ENCODE measurements around the gene DNAH7.

DNAH7 gene

GRCh38 chr2:195779491-195779890 lies 289.1 kb downstream of the DNAH7 start:
- H3K36me3 ChIP-seq (ENCODE audit: insufficient read depth, low read length): no peaks in the 10 kb centered on the region
- H3K27me3 ChIP-seq (ENCODE audit: control insufficient read depth in 1 of 2, insufficient read depth in 2 of 2, low read length in 2 of 2): no peaks in the 10 kb centered on the region
- no peak overlapping the region for H3K27ac ChIP-seq (ENCODE audit: low read depth, low read length)
- no peak overlapping the region for H3K4me3 ChIP-seq (ENCODE audit: low read depth in 1 of 2, low read length in 2 of 2)
- H3K4me1 ChIP-seq (ENCODE audit: insufficient read depth, low read length): no peaks in the 10 kb centered on the region
- no peak overlapping the region for H3K9ac ChIP-seq (ENCODE audit: low read length)
- H3K9me3 ChIP-seq (ENCODE audit: low read length): no peaks in the 10 kb centered on the region

- Histone ChIP-seq H3K9ac (ENCODE audit: low read length) (no peak overlapping the region), H3K36me3 (ENCODE audit: insufficient read depth, low read length) (no peaks in the 10 kb centered on the region), H3K4me3 (ENCODE audit: low read depth in 1 of 2, low read length in 2 of 2) (no peak overlapping the region), H3K9me3 (ENCODE audit: low read length) (no peaks in the 10 kb centered on the region), H3K27ac (ENCODE audit: low read depth, low read length) (no peak overlapping the region), H3K27me3 (ENCODE audit: control insufficient read depth in 1 of 2, insufficient read depth in 2 of 2, low read length in 2 of 2) (no peaks in the 10 kb centered on the region), H3K4me1 (ENCODE audit: insufficient read depth, low read length) (no peaks in the 10 kb centered on the region)
These were observed 298.7 kb downstream of the DNAH7 start for GRCh38 chr2:195769975-195770374.

DNA sequence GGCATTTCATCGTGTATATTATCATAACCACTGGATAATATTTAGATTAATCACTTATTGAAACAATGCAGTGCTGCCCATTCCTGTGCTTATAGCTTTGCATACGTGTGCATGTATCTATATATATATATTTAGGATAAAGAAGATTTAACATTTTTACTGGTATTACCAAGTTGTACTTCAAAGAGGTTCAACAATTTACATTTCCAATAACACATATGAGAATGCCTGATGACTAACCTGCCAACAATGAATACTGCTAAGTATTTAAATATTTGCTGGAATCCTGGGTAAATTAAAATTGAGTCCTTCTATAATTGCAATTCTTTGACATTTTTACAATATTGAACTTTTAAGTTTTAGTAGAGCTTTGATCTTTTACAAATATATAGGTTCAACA lies 300.2 kb downstream of the DNAH7 start:
- no peak overlapping the region for H3K27ac ChIP-seq (ENCODE audit: low read depth, low read length)
- H3K36me3 ChIP-seq (ENCODE audit: insufficient read depth, low read length): no peaks in the 10 kb centered on the region
- no peaks in the 10 kb centered on the region for H3K9me3 ChIP-seq (ENCODE audit: low read length)
- no peaks in the 10 kb centered on the region for H3K27me3 ChIP-seq (ENCODE audit: control insufficient read depth in 1 of 2, insufficient read depth in 2 of 2, low read length in 2 of 2)
- no peak overlapping the region for H3K9ac ChIP-seq (ENCODE audit: low read length)
- H3K4me1 ChIP-seq (ENCODE audit: insufficient read depth, low read length): no peaks in the 10 kb centered on the region
- H3K4me3 ChIP-seq (ENCODE audit: low read depth in 1 of 2, low read length in 2 of 2): no peak overlapping the region

DNA sequence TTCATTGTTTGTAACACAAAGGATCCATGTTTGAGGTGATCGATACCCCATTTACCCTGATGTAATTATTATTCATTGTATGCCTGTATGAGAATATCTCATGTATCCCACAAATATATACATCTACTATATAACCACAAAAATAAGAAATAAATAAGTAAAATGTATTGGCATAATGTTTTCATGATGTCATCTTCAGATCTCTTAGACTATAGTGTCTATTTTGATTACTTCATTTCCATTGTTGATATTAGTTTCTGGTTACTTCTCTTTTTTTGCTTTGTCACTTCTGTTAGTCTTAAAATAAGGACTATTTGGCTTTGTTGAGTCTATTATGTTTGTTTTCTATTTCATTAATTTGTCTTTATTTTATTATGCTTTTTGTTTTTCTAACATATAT lies 301.9 kb downstream of the DNAH7 start:
- no peak overlapping the region for H3K4me3 ChIP-seq (ENCODE audit: low read depth in 1 of 2, low read length in 2 of 2)
- H3K36me3 ChIP-seq (ENCODE audit: insufficient read depth, low read length): no peaks in the 10 kb centered on the region
- H3K9me3 ChIP-seq (ENCODE audit: low read length): no peaks in the 10 kb centered on the region
- H3K27ac ChIP-seq (ENCODE audit: low read depth, low read length): no peak overlapping the region
- H3K27me3 ChIP-seq (ENCODE audit: control insufficient read depth in 1 of 2, insufficient read depth in 2 of 2, low read length in 2 of 2): no peaks in the 10 kb centered on the region
- no peaks in the 10 kb centered on the region for H3K4me1 ChIP-seq (ENCODE audit: insufficient read depth, low read length)
- no peak overlapping the region for H3K9ac ChIP-seq (ENCODE audit: low read length)

DNA sequence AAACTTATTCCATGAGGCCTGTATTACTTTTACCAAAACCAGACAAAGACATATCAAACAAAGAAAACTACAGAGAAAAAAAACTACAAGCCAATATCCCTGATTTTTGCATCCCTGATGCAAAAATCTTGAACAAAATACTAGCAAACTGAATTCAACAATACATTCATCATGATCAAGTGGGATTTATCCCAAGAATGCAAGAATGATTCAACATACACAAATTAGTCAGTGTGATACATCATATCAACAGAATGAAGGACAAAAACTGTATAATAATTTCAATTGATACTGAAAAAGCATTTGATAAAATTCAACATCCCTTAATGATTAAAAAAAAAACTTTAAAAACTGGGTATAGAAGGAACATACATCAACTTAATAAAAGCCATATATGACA lies 304.8 kb downstream of the DNAH7 start:
- Histone ChIP-seq H3K9me3 (ENCODE audit: low read length) (no peaks in the 10 kb centered on the region), H3K27me3 (ENCODE audit: control insufficient read depth in 1 of 2, insufficient read depth in 2 of 2, low read length in 2 of 2) (no peaks in the 10 kb centered on the region), H3K9ac (ENCODE audit: low read length) (no peak overlapping the region), H3K4me3 (ENCODE audit: low read depth in 1 of 2, low read length in 2 of 2) (no peak overlapping the region), H3K4me1 (ENCODE audit: insufficient read depth, low read length) (no peaks in the 10 kb centered on the region), H3K27ac (ENCODE audit: low read depth, low read length) (no peak overlapping the region), H3K36me3 (ENCODE audit: insufficient read depth, low read length) (no peaks in the 10 kb centered on the region)

GRCh38 chr2:195759877-195760276 lies 308.8 kb downstream of the DNAH7 start:
- no peaks in the 10 kb centered on the region for H3K4me1 ChIP-seq (ENCODE audit: insufficient read depth, low read length)
- H3K9ac ChIP-seq (ENCODE audit: low read length): no peak overlapping the region
- H3K4me3 ChIP-seq (ENCODE audit: low read depth in 1 of 2, low read length in 2 of 2): no peak overlapping the region
- H3K27me3 ChIP-seq (ENCODE audit: control insufficient read depth in 1 of 2, insufficient read depth in 2 of 2, low read length in 2 of 2): no peaks in the 10 kb centered on the region
- H3K36me3 ChIP-seq (ENCODE audit: insufficient read depth, low read length): no peaks in the 10 kb centered on the region
- H3K27ac ChIP-seq (ENCODE audit: low read depth, low read length): no peak overlapping the region
- no peaks in the 10 kb centered on the region for H3K9me3 ChIP-seq (ENCODE audit: low read length)

GRCh38 chr2:195758846-195759245 lies 309.8 kb downstream of the DNAH7 start:
- Histone ChIP-seq H3K9me3 (ENCODE audit: low read length) (no peaks in the 10 kb centered on the region), H3K4me3 (ENCODE audit: low read depth in 1 of 2, low read length in 2 of 2) (no peak overlapping the region), H3K27ac (ENCODE audit: low read depth, low read length) (no peak overlapping the region), H3K36me3 (ENCODE audit: insufficient read depth, low read length) (no peaks in the 10 kb centered on the region), H3K9ac (ENCODE audit: low read length) (no peak overlapping the region), H3K4me1 (ENCODE audit: insufficient read depth, low read length) (no peaks in the 10 kb centered on the region), H3K27me3 (ENCODE audit: control insufficient read depth in 1 of 2, insufficient read depth in 2 of 2, low read length in 2 of 2) (no peaks in the 10 kb centered on the region)

DNA sequence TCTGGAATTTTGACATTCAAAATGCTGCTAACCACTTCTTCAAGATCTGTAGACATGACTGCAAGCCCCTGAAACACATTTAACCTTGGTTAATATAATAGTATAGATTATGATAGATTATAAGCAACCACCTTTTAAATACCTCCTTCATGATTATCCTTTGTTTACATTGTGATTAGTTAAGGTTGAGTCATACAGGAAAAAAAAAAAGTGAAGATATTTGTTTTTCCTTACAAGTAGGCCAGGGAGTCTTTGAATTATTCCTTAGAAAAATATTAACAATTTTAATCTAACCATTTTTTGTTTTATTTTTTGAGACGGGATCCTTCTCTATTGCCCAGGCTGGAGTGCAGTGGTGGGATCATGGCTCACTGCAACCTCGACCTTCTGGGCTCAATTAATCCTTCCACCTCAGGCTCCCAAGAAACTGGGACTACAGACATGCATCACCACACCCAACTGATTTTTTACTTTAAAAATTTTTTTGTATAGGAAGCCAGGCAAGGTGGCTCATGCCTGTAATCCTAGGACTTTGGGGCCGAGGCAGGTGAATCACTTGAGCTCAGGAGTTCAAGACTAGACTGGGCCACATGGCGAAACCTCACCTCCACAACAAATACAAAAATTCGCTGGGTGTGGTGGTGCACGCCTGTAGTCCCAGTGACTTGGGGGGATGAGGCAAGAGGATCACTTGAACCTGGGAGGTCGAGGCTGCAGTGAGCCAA lies 312.3 kb downstream of the DNAH7 start:
- no peaks in the 10 kb centered on the region for H3K27me3 ChIP-seq (ENCODE audit: control insufficient read depth in 1 of 2, insufficient read depth in 2 of 2, low read length in 2 of 2)
- no peaks in the 10 kb centered on the region for H3K4me1 ChIP-seq (ENCODE audit: insufficient read depth, low read length)
- H3K9ac ChIP-seq (ENCODE audit: low read length): no peak overlapping the region
- no peak overlapping the region for H3K4me3 ChIP-seq (ENCODE audit: low read depth in 1 of 2, low read length in 2 of 2)
- no peak overlapping the region for H3K27ac ChIP-seq (ENCODE audit: low read depth, low read length)
- H3K9me3 ChIP-seq (ENCODE audit: low read length): no peaks in the 10 kb centered on the region
- no peaks in the 10 kb centered on the region for H3K36me3 ChIP-seq (ENCODE audit: insufficient read depth, low read length)

GRCh38 chr2:195741191-195741590 lies 327.4 kb downstream of the DNAH7 start:
- Histone ChIP-seq H3K27ac (ENCODE audit: low read depth, low read length) (no peak overlapping the region), H3K9ac (ENCODE audit: low read length) (no peak overlapping the region), H3K9me3 (ENCODE audit: low read length) (no peaks in the 10 kb centered on the region), H3K4me3 (ENCODE audit: low read depth in 1 of 2, low read length in 2 of 2) (no peak overlapping the region), H3K27me3 (ENCODE audit: control insufficient read depth in 1 of 2, insufficient read depth in 2 of 2, low read length in 2 of 2) (no peaks in the 10 kb centered on the region), H3K36me3 (ENCODE audit: insufficient read depth, low read length) (no peaks in the 10 kb centered on the region), H3K4me1 (ENCODE audit: insufficient read depth, low read length) (no peaks in the 10 kb centered on the region)

DNA sequence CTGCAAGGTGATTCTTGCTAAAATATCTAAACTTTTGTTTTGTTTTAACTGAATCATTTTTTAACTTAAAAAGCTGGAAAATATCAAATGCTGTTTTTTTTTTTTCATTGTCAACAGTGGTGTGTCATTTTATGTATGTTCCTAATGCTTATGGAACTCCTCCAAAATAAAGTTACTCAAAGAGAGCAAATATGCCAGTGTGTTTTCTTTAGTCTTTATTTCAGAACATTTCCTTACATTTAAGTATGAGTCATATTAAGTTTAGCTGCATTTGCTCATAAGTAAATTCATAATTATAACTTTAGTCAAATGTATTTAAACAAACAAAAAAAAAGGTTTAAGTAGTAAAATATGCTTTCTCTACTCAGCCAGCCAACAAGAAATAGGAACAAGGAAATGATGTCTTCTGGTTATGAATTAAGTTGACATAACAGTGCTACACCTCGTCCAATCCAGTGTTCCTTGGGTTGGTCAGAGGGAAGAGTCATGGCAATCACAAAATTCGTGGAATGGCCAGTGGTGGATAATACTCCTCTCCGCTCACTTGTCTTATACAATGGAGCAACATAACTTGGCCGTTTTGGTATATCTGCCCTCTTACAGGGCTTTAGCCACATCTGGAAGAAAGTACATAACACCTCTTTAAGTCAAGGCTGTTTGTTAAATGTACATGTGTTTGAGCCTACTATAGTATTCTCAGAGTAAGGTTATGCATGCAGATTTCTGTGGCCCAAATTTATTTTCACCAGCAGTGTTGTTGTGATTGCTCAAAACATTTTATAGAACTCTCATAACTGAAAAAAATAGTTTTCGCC lies 330.9 kb downstream of the DNAH7 start:
- no peak overlapping the region for H3K9ac ChIP-seq (ENCODE audit: low read length)
- no peaks in the 10 kb centered on the region for H3K9me3 ChIP-seq (ENCODE audit: low read length)

DNA sequence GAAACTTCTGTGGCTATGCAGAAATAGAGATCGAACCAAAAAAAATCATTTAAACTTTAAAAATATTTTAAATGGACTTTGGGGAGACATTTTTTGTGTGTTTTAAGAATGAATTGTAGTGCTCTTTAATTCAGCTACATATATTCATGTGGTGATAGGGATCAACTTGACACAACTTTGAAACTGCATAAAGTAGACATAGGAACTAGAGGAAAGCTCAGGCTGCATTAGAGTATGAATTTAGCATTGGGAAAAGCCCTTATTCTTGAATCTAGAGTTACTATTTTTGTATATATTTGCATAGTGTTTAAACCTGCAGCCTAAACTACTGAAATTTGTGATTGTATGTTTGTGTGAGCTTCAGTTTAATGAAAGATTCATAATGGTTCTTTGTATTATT lies 333.3 kb downstream of the DNAH7 start:
- Histone ChIP-seq H3K36me3 (ENCODE audit: insufficient read depth, low read length) (peaks cover 7% of the 10 kb centered on the region), H3K27ac (ENCODE audit: low read depth, low read length) (no peak overlapping the region), H3K9me3 (ENCODE audit: low read length) (no peaks in the 10 kb centered on the region), H3K4me3 (ENCODE audit: low read depth in 1 of 2, low read length in 2 of 2) (no peak overlapping the region), H3K27me3 (ENCODE audit: control insufficient read depth in 1 of 2, insufficient read depth in 2 of 2, low read length in 2 of 2) (no peaks in the 10 kb centered on the region), H3K9ac (ENCODE audit: low read length) (no peak overlapping the region), H3K4me1 (ENCODE audit: insufficient read depth, low read length) (no peaks in the 10 kb centered on the region)

More for the DNA sequence above, 330.9 kb downstream of the DNAH7 start:
- Histone ChIP-seq H3K4me3 (ENCODE audit: low read depth in 1 of 2, low read length in 2 of 2) (no peak overlapping the region), H3K27me3 (ENCODE audit: control insufficient read depth in 1 of 2, insufficient read depth in 2 of 2, low read length in 2 of 2) (no peaks in the 10 kb centered on the region), H3K27ac (ENCODE audit: low read depth, low read length) (no peak overlapping the region), H3K36me3 (ENCODE audit: insufficient read depth, low read length) (no peaks in the 10 kb centered on the region), H3K4me1 (ENCODE audit: insufficient read depth, low read length) (no peaks in the 10 kb centered on the region)

DNA sequence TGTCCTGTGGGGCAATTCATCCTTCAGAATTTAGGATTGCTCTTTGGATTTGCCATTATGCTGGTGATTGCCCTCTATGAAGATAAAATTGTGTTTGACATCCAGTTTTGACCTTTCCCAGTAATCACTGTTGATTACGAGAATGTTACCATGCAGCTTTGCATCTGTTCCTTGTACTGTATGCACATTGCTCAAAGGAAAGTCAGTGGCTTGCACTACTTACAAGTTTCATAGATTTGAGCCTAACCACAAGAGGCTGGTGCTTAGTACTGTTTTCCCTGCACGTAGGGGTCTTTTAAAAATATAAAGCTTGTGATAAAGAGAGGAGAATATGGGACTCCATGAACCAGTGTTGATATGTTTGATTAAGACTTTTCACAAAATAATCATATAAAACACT lies 333.7 kb downstream of the DNAH7 start:
- no peak overlapping the region for H3K9ac ChIP-seq (ENCODE audit: low read length)
- H3K9me3 ChIP-seq (ENCODE audit: low read length): no peaks in the 10 kb centered on the region
- H3K27me3 ChIP-seq (ENCODE audit: control insufficient read depth in 1 of 2, insufficient read depth in 2 of 2, low read length in 2 of 2): no peaks in the 10 kb centered on the region
- peaks cover 7% of the 10 kb centered on the region for H3K36me3 ChIP-seq (ENCODE audit: insufficient read depth, low read length)
- H3K4me1 ChIP-seq (ENCODE audit: insufficient read depth, low read length): no peaks in the 10 kb centered on the region
- no peak overlapping the region for H3K4me3 ChIP-seq (ENCODE audit: low read depth in 1 of 2, low read length in 2 of 2)
- H3K27ac ChIP-seq (ENCODE audit: low read depth, low read length): no peak overlapping the region
